D341Med (cell line): ENCODE data around the gene GLCE.
A peak's percentile ranks its signal among the peaks of the same experiment; 100 is the strongest.
"Not testable (repeated sequence)": the region's sequence is repeated elsewhere in the genome, so short reads cannot be mapped to it uniquely, and the experiment has no call there.

Experiments used
- DNase-seq: peaks from one replicate; pipeline ENCODE4 v3.0.0; 2012; ENCODE audit warnings: low spot score

GLCE gene

DNA sequence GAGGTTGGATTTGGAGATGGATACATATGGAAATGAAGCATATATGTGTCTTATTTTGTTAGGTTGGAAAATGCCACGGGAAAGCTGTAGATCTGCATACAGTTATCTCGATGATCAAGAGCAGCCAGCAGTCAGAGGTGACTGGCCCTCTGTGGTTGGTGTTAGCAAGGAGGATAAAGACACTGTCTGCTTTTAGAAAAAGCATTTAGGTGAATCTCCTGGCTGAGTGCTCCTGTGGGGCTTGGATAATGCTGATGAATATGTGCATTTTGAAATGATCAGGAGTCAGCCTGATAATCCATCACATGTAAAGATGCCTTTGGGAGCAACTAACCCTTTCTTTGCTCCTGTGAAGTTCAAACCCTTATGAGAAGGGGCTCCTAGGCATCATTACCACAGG, 24.9 kb upstream of the GLCE start:
- no peak for DNase-seq

DNA sequence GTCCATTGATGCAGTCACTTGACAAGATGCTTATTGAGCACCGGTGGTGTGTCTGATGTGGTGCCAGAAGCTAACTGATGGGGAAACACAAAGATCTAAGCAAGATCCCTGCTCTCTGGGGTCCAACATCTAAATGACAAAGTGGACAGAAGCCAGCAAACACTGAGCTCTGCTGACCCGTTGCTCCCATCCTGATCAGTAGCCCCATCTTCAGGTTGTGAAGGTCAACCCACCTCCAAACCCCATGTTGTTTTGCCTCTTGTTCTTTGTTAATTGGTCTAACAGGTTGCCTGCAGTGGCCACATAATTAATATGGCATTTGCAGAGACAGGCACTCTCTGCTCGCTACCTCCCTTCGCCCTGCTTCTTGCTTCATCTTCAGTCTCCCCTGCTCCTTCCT, 21.5 kb upstream of the GLCE start:
- no peak for DNase-seq

DNA sequence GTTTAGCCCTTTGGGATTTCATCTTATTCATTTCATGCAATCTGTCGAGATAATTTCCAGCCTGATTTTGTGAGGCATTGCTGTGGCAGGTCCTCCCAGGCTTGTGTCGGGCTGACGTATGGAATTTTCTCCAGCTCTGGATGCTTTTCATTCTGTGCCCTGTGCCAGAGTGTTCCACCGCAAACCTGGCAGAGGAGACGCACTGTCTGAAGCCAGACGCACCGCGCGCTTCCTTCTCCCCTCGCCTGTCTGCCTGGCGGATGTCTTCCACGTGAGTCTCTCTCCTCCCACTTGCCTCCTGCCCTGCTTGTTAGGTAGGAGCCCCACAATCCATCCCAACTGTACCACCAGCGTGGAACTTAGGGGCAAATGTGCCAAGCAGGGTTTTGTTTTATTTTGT, 20.1 kb upstream of the GLCE start:
- DNase-seq: peak; percentile 62

DNA sequence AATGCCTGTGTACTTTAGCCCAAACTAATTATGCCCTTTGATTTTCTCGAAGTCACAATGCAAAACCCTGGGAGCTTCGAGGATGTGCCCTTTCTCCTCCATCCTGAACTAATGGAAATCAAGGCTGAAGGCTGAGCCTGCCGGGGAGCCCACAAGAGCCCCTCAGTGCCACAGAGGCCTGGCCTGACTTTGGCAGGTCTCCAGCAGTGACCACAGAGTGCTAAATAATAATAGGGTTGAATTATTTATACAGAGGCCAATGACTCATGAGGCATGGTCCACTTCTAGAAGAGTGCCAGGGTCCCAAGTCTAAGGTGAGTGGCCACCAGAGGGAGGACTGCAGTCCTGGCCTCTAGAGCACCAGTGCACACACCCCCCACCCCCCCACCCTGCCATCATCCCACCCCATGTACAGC, 19.1 kb upstream of the GLCE start:
- DNase-seq: no peak

DNA sequence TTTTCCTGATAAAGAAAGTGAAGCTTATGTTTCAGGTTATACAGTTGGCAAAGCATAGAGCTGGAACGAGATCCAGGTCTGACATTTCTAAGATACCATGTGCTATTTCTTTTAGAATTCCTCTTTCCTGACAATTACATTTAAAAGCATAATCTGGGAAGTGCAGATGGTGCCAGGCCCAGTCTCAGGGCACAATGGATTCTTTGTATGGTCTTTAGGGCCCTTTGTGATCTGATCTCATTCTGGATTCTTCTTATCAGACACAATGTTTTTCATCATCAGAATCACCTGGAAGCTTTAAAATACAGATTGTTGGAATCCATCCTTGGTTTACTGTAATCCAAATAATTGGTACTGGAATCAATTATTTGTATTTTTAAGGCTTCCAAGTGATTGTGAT, 18.6 kb upstream of the GLCE start:
- no peak for DNase-seq

DNA sequence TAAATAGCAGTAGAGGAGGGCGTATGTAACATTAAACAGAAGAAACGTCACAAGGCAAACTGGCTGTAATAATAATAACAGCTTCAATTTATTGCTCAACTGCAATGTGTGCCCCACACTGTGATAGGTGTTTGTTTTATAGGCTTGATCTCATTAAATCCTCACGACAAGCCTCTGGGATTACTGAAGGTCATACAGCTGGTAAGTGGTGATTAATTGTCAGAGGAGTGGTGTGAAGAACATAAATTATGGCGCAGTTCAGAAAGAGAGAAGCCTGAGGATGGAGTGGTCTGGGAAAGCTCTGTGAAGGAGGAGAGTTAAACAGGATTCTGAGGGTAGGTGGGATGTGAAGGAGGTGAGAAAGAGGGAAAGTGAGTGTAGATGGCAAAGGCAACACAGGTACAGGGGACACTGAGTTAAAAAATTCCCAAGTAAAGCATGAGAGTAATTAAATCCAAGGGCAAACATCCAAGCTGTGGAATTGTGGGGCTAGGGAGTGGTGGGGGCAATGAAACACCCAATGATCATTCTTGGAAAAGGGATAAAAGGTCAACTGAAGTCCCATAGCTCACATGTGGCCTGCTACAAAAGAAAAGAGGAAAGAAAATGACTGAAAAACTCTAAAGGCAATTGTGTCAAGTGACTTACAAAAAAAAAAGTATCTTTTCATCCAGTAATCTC, 16.5 kb upstream of the GLCE start:
- DNase-seq: peak; percentile 48

DNA sequence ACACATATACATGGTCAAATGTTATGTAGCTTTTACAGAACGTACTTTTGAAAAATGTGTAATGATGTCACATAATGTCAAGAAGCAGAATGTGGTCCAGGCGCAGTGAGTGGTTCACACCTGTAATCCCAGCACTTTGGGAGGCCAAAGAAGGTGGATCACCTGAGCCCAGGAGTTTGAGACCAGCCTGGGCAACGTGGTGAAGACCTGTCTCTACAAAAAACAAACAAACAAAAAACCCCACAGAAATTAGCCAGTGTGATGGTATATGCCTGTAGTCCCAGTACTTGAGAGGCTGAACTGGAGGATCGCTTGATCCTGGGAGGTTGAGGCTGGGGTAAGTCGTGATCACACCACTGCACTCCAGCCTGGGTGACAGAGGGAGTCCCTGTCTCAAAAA, 15.9 kb upstream of the GLCE start:
- DNase-seq: no peak

DNA sequence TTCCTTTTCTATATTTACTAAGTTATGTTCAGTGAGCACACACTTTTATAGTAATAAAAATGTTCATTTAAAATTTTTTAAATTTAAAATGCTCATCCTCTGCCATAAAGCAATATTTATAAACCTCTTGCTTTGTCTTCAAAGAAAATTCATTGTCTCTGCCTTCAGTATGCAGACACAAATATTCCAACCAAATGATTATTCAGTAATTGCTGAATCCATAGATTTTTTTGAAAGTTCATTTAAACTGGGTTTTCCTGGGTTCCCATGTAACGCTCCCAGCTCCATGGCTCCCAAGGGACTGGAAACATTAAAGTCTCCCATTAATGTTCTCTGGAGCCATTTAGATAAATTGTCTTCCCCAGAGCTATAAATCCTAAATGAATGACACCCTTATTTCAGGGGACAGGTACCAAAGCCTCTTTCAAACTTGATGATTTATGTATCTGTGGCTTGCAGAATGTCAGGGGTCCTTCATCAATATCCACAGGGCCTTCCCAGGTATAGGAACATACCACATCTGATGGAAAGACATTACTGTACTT, 15.2 kb upstream of the GLCE start:
- DNase-seq: no peak

DNA sequence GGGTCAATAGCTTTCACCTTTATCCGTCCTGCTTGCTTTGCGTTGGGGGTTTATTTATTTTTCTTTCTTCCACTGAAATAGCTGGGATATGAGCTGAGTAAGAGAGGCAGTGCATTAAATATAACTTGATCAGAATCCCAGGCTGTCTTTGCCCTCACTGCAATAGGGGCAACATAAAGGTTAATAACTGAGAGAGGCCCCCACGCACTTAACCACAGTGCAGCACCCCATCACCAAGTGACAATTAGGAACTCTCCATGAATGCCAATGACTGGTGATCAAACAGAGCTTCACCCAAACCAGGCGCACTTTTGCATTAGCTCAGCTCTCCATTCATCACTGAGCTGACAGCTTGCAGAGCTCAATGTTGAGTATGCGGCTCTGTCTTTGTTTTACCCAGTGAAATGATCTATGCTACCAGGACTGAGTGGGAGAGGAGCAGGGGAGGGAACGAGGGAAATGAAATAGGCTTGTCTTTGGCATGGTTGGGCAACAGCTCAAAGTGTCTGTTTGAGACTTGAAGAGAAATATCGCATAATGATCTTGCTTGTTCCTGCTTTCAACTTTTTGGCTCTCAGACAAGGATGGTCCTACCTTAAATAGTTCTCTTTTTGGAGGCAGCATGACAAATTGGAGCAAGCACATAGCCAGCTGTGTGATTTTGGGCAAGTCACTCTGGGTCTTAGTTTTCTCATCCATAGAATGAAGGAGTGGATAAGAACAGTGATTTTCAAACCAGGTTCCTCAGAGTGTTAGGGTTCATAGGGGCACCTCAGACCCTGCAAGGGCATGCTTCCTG, 14.5 kb upstream of the GLCE start:
- DNase-seq: no peak

DNA sequence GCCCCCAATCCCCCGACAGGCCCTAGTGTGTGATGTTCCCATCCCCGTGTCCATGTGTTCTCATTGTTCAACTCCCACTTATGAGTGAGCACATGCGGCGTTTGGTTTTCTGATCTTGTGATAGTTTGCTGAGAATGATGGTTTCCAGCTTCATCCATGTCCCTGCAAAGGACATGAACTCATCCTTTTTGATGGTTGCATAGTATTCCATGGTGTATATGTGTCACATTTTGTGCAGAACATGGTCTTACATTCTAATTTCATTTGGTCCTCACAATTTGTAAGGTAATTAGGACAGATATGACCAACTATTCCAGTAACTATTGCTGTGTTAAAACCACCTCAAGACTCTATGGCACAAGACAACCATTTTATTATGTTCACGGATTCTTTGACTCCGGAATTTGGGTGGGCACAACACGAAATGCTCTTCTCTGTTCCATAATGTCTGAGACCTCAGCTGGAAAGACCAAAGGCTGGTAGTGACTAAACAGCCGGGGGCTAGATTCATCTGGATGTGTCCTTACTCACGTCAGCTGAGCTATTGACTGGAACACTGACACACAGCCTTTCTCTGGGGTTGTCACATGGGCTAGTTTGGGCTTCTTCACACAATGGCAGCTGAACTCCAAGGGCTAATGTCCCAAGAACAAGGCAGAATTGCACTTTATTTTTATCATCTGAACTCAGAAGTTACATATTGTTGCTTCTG, 13.6 kb upstream of the GLCE start:
- DNase-seq: no peak

DNA sequence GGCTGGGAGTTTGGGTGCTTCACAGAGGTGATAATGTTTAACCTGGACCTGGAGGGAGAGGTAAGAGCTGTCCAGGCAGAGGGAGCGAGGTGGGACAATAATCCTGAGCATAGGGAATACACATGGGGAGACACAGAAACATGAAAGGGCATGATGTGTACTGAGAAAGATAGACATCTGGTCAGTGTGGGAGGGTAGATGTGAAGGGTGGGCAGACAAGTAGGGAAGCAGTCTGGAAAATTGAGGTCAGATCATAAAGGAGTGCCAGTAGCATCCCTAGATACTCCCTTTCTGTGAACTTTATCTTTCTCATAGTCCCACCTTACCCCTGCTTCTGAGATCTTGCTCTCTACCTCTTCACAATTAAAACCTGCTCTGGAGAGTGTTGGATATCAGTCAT, 12.0 kb upstream of the GLCE start:
- DNase-seq: no peak

DNA sequence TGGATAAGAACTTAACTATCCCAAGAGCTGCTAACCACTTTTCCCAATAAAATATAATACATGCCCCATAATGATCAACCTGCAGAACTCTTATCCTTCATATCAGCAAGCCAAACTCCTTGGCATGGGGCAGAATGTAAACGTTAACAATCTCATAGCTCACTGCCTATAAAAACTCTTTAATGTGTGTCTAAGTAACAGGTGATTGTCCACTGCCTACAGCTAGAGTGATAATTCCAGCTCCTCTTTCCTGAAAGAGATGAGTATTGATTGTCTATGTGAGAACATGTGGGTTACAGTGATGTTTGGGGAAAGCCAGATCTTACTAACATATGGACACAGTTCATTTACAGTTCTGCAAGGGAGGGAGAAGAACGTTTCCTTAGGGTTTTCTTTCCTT, 11.3 kb upstream of the GLCE start:
- DNase-seq: no peak

DNA sequence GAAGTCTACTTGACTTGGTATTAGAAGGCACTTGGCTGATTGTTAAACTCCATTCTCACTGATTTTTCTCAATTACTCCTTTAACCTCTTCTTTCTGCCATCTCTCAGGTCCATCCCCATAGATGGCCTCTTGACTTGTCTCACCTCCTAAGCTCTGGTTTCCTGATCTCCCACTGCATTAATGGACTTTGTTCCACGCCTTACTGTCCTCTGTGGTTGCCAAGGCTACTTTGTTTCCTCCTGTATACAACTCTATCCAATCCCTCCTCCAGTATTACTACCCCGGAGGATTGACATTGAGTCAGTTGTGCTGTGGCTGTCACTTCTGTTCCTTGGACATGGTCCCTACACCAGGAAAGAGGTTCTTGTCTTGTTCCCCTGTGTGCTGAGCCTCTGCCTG, 10.6 kb upstream of the GLCE start:
- no peak for DNase-seq

DNA sequence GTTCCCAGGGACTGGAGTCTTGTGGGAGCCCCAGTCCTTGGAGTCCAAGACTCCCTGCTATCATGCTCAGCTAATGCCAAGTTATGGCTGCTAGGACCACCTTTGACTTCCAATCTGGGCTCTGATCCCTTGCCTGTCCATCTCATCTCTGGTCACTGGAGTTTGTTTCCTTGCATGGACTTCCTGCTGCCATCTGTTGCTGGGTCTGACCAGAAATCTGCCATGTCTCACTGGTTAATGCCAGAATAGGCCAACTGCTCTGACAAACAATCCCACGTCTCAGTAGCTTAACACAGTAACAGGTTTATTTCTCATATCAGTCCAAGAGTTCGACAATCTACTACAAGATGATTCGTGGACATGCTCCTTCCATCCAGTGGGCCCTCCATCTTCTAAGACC, 10.1 kb upstream of the GLCE start:
- DNase-seq: no peak

DNA sequence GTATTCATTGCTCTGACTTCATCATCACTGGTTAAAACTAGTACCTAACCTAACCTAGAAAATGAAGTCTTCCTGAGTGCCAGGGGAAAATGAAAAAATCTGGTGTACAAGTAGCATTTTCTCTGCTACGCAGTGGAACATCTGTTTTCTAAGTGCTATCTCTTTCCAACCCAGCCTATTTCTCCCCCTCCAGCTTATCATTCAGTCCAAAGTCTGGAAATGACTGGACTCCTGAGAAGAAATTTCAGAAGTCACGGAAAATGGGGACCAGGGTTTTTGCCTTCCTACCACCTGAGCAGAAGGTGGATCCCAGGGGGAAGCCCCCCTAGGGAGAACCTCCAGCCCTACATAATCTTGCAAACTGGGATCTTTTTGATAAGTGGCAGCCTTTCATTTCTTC, 9.6 kb upstream of the GLCE start:
- no peak for DNase-seq

DNA sequence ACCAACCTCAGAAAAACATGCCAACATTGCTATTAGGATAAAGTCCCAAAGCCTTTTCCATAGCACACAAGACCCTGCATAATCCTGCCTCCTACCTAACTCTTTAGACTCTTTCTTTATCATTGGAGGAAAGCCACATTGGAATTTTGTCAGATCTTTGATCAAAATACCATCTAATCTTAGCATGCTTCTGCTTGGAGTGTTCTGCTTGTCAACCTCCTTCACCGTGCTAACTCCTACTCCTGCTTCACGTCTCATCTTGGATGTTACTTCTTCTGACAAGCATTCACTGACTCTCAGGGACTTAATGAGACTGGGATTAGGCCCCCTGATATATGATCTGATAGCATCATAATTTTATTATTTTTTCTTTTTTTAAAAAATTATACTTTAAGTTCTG, 7.4 kb upstream of the GLCE start:
- no peak for DNase-seq

DNA sequence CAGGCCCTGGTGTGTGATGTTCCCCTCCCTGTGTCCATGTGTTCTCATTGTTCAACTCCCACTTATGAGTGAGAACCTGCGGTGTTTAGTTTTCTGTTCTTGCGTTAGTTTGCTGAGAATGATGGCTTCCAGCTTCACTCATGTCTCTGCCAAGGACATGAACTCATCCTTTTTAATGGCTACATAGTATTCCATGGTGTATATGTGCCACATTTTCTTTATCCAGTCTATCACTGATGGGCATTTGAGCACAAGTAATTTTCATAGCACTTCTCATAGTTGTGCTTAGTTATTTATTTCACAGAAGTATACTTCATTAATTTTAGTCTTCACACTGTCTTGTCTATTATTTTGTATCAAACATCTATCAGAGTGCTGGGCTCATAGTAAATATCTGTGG, 6.8 kb upstream of the GLCE start:
- DNase-seq: not testable (repeated sequence)

DNA sequence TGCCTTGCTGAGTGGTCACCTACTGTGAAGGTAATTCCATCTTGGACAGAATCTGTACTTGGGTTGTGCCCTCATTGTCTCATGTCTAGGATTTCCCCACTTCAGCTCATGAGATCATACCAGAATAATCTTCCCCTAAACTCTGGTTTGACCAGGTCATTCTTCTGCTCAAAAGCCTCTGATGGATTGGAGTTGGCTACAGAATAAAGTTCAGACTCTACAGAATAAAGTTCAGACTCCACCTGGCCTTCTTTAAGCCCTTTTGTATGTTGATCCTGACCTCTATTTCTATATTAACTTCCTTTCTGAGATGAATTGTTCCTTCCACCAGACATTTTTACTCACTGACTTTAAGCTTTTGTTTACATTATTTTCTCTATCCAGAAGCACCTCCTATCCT, 6.4 kb upstream of the GLCE start:
- no peak for DNase-seq

DNA sequence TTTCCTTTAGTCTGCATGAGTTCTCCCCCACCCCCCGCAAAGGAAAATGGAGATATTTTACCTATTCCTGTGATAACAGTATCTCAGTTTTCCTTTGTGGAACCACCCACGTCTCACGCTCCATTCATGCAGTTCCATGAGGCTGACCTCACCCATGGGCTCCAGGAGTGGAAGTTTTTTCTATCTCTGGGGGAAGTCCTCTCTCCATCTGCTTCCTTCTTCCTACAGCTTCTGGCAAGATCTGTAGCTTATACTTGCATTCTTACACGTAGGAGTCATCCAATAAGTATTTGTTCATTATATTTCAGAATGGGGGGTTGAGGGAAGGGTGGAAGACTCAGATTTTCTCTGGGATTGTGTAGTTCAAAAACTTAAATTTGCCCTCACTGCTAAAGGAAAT, 5.8 kb upstream of the GLCE start:
- no peak for DNase-seq

DNA sequence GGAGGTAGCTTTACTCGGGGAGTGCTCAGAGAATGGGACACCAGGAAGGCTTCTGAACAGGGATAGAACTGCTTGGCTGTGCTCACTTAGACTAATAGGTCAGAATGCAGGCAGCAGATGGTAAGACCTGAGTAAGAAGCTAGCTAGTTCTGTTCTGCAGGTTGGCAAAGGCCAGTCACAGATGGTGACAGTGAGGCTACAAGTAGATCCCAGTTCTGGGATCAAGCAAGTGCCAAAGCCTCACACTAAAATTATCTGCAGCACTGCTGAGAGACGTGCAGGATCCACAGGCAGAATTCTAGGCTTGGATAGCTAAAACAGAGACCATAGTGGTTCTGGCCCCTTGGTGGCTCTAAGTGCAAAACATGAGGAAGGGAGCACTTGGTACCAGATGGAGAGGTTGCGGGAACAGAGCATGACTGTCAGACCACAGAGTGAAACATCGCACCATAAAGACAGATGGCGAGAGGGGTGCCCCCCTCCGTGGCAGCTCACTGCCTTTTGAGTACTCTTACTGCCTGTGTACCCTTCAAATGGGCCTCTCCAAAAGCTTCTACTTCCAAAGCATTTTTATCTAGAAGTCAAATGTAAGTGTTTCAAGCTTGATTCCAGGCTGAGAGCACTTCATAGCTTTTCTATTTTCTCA, 3.6 kb upstream of the GLCE start:
- peak; percentile 75 for DNase-seq

DNA sequence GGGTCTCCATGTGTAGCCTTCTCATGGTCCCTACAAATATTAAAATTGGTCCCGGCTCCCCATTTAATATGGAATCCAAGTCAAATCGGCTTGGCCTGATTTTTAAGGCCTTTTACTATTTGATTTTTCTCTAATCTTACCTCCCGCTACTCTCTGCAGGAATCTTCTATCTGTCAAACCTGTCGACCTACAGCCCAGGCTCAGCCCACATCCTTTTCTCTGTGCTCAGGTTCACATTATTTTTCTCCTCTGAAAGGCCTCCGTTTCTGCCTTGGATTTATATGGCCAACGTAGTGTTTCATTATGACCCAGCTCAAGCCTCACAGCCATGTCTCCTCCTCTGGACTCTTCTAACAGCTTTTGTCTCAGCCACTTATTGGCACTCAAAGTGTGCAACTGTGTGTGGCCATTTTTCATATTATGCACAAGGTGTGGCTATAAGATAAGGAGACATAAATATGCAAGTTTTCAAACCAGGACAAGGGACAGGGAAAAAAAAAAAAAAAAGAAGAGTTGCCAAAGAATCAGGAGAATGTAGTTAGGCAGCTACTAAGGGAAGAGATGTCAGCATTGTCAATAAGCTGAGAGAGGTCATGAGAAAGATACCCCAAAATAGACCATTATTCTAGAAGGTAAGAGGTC, 2.1 kb upstream of the GLCE start:
- no peak for DNase-seq

DNA sequence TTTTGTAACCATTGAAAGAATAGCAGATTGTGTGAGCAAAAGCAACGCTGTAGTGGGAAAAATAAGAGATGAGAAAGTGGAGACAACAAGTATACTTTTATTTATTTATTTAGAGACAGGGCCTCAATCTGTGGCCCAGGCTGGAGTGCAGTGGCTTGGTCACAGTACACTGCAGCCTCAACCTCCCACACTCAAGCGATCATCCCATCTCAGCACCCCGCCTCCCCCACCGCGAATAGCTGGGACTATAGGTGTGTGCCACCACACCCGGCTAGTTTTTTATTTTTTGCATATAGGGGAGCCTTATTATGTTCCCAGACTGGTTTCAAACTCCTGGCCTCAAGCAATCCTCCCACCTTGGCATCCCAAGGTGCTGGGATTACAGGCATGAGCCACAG, 1.6 kb upstream of the GLCE start:
- no peak for DNase-seq
